IMR-90 (cell line): ENCODE results near the gene URB1. TPM values are rescaled to one million over a fixed set of nuclear protein-coding genes. Genes with fewer than 3 reads are reported as not detected.

Experiments used
- ATAC-seq: fragments of 200-7000 bp; cut with Tn5 transposase; 2 replicates; pipeline ENCODE4 v1.9.1; 2020; ENCODE audit warnings: low read depth, mild to moderate bottlenecking, moderate library complexity
- BruUV-seq: library from RNA; stranded (reverse); fragments of 400-500 nt; replicated peaks from 2 replicates; lab custom pipeline; 2021; lab: Mats Ljungman, UMichigan
- CTCF ChIA-PET: fragments of 300-600 bp; formaldehyde crosslinking; extraction: SDS; loops from one replicate; lab custom pipeline; 2021; ENCODE audit warnings: antibody characterized with exemption; lab: Yijun Ruan, JAX
- POLR2A ChIA-PET: fragments of 300-600 bp; sonication (Branson Sonifier 250); formaldehyde crosslinking; loops from one replicate; lab custom pipeline; 2022; ENCODE audit warnings: antibody characterized with exemption; ENCODE audit not compliant: unreplicated experiment; lab: Charles Lee
- DNase-seq: peaks from one replicate; pipeline ENCODE4 v3.0.0; 2013
- H2AFZ ChIP-seq: replicated peaks from 2 replicates; pipeline ENCODE3; 2013; ENCODE audit warnings: low read length, mild to moderate bottlenecking; ENCODE audit not compliant: poor library complexity
- H2AK5ac ChIP-seq: 2 replicates; pipeline ENCODE4 v1.6.1; 2013; ENCODE audit warnings: low read depth, low read length, inconsistent platforms
- H2AK9ac ChIP-seq: replicated peaks from 2 replicates; pipeline ENCODE3; 2013; ENCODE audit warnings: mild to moderate bottlenecking, low read depth, low read length, moderate library complexity; ENCODE audit not compliant: poor library complexity
- H2BK120ac ChIP-seq: 2 replicates; pipeline ENCODE4 v1.6.1; 2013; ENCODE audit warnings: low read depth, low read length, inconsistent platforms
- H2BK15ac ChIP-seq: 3 replicates; pipeline ENCODE4 v1.6.1; 2013; ENCODE audit warnings: low read depth, low read length, inconsistent platforms
- H2BK20ac ChIP-seq: 2 replicates; pipeline ENCODE4 v1.6.1; 2013; ENCODE audit warnings: low read depth, mild to moderate bottlenecking, inconsistent platforms, low read length, moderate library complexity
- H2BK5ac ChIP-seq: 2 replicates; pipeline ENCODE4 v1.6.1; 2013; ENCODE audit warnings: mild to moderate bottlenecking, low read depth, low read length, inconsistent platforms; ENCODE audit not compliant: poor library complexity, severe bottlenecking
- H3K14ac ChIP-seq: replicated peaks from 2 replicates; pipeline ENCODE4 v1.6.1; 2013; ENCODE audit warnings: low read depth, low read length, inconsistent platforms
- H3K18ac ChIP-seq: 2 replicates; pipeline ENCODE4 v1.6.1; 2013; ENCODE audit warnings: low read depth, low read length, control low read depth
- H3K23ac ChIP-seq: 2 replicates; pipeline ENCODE4 v1.6.1; 2013; ENCODE audit warnings: low read depth, low read length, inconsistent platforms
- H3K27ac ChIP-seq: 2 replicates; pipeline ENCODE4 v1.5.1; 2013; ENCODE audit warnings: mild to moderate bottlenecking, control low read depth, low read length; ENCODE audit not compliant: insufficient read depth
- H3K27me3 ChIP-seq: 2 replicates; pipeline ENCODE4 v1.6.1; 2013; ENCODE audit warnings: low read length; ENCODE audit not compliant: control insufficient read depth, insufficient read depth
- H3K36me3 ChIP-seq: 2 replicates; pipeline ENCODE4 v1.6.1; 2013; ENCODE audit warnings: low read length, mixed read lengths; ENCODE audit not compliant: control insufficient read depth, insufficient read depth
- H3K4ac ChIP-seq: 2 replicates; pipeline ENCODE4 v1.6.1; 2013; ENCODE audit warnings: low read depth, low read length, inconsistent platforms
- H3K4me1 ChIP-seq: 2 replicates; pipeline ENCODE4 v1.6.1; 2013; ENCODE audit warnings: low read length, mixed read lengths; ENCODE audit not compliant: control insufficient read depth, insufficient read depth
- H3K4me2 ChIP-seq: 2 replicates; pipeline ENCODE4 v1.6.1; 2013; ENCODE audit warnings: low read depth, mild to moderate bottlenecking, control low read depth, low read length, moderate library complexity
- H3K4me3 ChIP-seq: 2 replicates; pipeline ENCODE4 v1.5.1; 2013; ENCODE audit warnings: low read depth, mild to moderate bottlenecking, control low read depth, low read length, moderate library complexity; ENCODE audit not compliant: insufficient read depth
- H3K56ac ChIP-seq: 2 replicates; pipeline ENCODE4 v1.6.1; 2013; ENCODE audit warnings: low read length, inconsistent platforms; ENCODE audit not compliant: insufficient read depth; ENCODE audit errors: extremely low read depth
- H3K79me1 ChIP-seq, 2 experiments: 2 replicates each; pipeline ENCODE4 v1.6.1; 2013; ENCODE audit warnings: low read length in 2 of 2, inconsistent platforms in 1 of 2, low read depth in 1 of 2
- H3K9ac ChIP-seq: 2 replicates; pipeline ENCODE4 v1.6.1; 2013; ENCODE audit warnings: low read depth, low read length, control low read depth
- H3K9me1 ChIP-seq: 2 replicates; pipeline ENCODE4 v1.6.1; 2013; ENCODE audit warnings: low read length, inconsistent platforms; ENCODE audit not compliant: insufficient read depth
- H3K9me3 ChIP-seq: 2 replicates; pipeline ENCODE4 v1.6.1; 2013; ENCODE audit warnings: low read length; ENCODE audit not compliant: control insufficient read depth, insufficient read depth
- H4K20me1 ChIP-seq: 2 replicates; pipeline ENCODE4 v1.6.1; 2013; ENCODE audit warnings: low read length, inconsistent platforms; ENCODE audit not compliant: insufficient read depth
- H4K5ac ChIP-seq: 2 replicates; pipeline ENCODE4 v1.6.1; 2013; ENCODE audit warnings: mild to moderate bottlenecking, low read depth, low read length, control low read depth
- H4K8ac ChIP-seq, 2 experiments: 2 replicates each; pipeline ENCODE4 v1.6.1; 2013; ENCODE audit warnings: low read depth in 2 of 2, low read length in 2 of 2, control low read depth in 1 of 2, inconsistent platforms in 1 of 2
- H4K91ac ChIP-seq: 2 replicates; pipeline ENCODE4 v1.6.1; 2013; ENCODE audit warnings: low read depth, low read length, inconsistent platforms; ENCODE audit not compliant: insufficient read depth
- BHLHE40 ChIP-seq: fragments of 150-350 bp; IDR thresholded peaks from 2 replicates; pipeline ENCODE4 v1.6.1; 2016; ENCODE audit warnings: mild to moderate bottlenecking, low read depth, low read length
- CEBPB ChIP-seq: IDR thresholded peaks from 2 replicates; pipeline ENCODE4 v1.6.1; 2012; ENCODE audit warnings: low read depth, low read length, improper control_type of control experiment
- CTCF ChIP-seq: conservative IDR thresholded peaks from 2 replicates; pipeline ENCODE4 v1.5.1; 2012; ENCODE audit warnings: mild to moderate bottlenecking, low read depth, low read length, improper control_type of control experiment
- ELK1 ChIP-seq: fragments of 150-350 bp; IDR thresholded peaks from 2 replicates; pipeline ENCODE4 v1.6.1; 2016; ENCODE audit warnings: low read depth, mild to moderate bottlenecking, low read length, moderate library complexity, borderline replicate concordance
- FOS ChIP-seq: fragments of 150-350 bp; IDR thresholded peaks from 2 replicates; pipeline ENCODE4 v1.6.1; 2016; ENCODE audit warnings: low read depth, low read length
- MAZ ChIP-seq: IDR thresholded peaks from 2 replicates; pipeline ENCODE4 v1.6.1; 2012; ENCODE audit warnings: low read depth, mild to moderate bottlenecking, low read length, improper control_type of control experiment, moderate library complexity, borderline replicate concordance
- MXI1 ChIP-seq: IDR thresholded peaks from 2 replicates; pipeline ENCODE4 v1.6.1; 2012; ENCODE audit warnings: low read depth, mild to moderate bottlenecking, low read length, moderate library complexity, borderline replicate concordance
- NFE2L2 ChIP-seq: fragments of 150-350 bp; IDR thresholded peaks from 2 replicates; pipeline ENCODE4 v1.6.1; 2016; ENCODE audit warnings: low read depth, mild to moderate bottlenecking, low read length
- RAD21 ChIP-seq: IDR thresholded peaks from 2 replicates; pipeline ENCODE4 v1.6.1; 2012; ENCODE audit warnings: low read length, improper control_type of control experiment
- RCOR1 ChIP-seq: IDR thresholded peaks from 2 replicates; pipeline ENCODE4 v1.6.1; 2012; ENCODE audit warnings: mild to moderate bottlenecking, low read length, improper control_type of control experiment; ENCODE audit not compliant: insufficient replicate concordance
- RFX5 ChIP-seq: IDR thresholded peaks from 2 replicates; pipeline ENCODE4 v1.8.0; 2012; ENCODE audit warnings: low read depth, mild to moderate bottlenecking, low read length, moderate library complexity
- SMC3 ChIP-seq: fragments of 150-350 bp; IDR thresholded peaks from 2 replicates; pipeline ENCODE4 v1.6.1; 2016; ENCODE audit warnings: low read depth, mild to moderate bottlenecking, antibody characterized with exemption, low read length, moderate library complexity
- USF2 ChIP-seq: fragments of 150-350 bp; IDR thresholded peaks from 2 replicates; pipeline ENCODE4 v1.6.1; 2017; ENCODE audit warnings: mild to moderate bottlenecking, antibody characterized with exemption, low read length, low read depth
- WGBS, 2 experiments: methylation state at CpG; one replicate each; pipeline versions ENCODE4 v1.1.5 to v1.1.7; 2013; ENCODE audit warnings: missing lambda C conversion rate in 2 of 2; ENCODE audit not compliant: insufficient read length in 1 of 2; ENCODE audit errors: extremely low coverage in 2 of 2; 5-methylcytosine and 5-hydroxymethylcytosine counted together
- dilution Hi-C: fragments of 300-500 bp; cut with HindIII; formaldehyde crosslinking; loops from one replicate; pipeline ENCODE4 v1.14.3; 2018; ENCODE audit warnings: low sequenced_read_pairs; ENCODE audit not compliant: unreplicated experiment
- in situ Hi-C: fragments of 300-500 bp; cut with MboI; formaldehyde crosslinking; loops from 3 replicates; pipeline ENCODE4 v1.14.3; 2019; ENCODE audit warnings: low sequenced_read_pairs, inconsistent platforms, mixed read lengths
- intact Hi-C: fragments of 100-400 bp; cut with micrococcal nuclease; formaldehyde crosslinking; loops from 2 replicates; pipeline ENCODE4 v1.10.0; 2022
- polyA plus RNA-seq, 3 experiments: library from polyadenylated mRNA; depleted of rRNA; stranded (reverse); fragments of >200 nt; gene quantifications; 2 replicates each; pipeline ENCODE4 v1.2.3, GENCODE V29; 2012; ENCODE audit warnings: low replicate concordance in 1 of 3
- total RNA-seq: library from RNA; depleted of rRNA; stranded (reverse); fragments of >200 nt; gene quantifications from 2 replicates; pipeline ENCODE4 v1.2.3, GENCODE V29; 2012

Gene URB1
- total and polyA plus RNA-seq, 2 of the 4 experiments (the other 2 are of a cell fraction): 9.2 to 12.7 TPM

- Histone ChIP-seq H2AK5ac (no peak overlapping the region), H3K56ac (no peak overlapping the region), H3K9me3 (no peaks in the 10 kb centered on the region), H4K91ac (no peak overlapping the region), H4K20me1 (peaks cover 51% of the 10 kb centered on the region), H3K9ac (no peak overlapping the region), H2BK5ac (peak overlapping the region; percentile 5), H3K4ac (no peak overlapping the region), H3K36me3 (peaks cover 5% of the 10 kb centered on the region), H3K27me3 (no peaks in the 10 kb centered on the region), H2AFZ (no peak overlapping the region), H3K23ac (peak overlapping the region; percentile 29; the same call in 1 of the 2 replicates), H4K5ac (no peak overlapping the region), H3K4me1 (peaks cover 12% of the 10 kb centered on the region), H3K9me1 (peaks cover 10% of the 10 kb centered on the region), H2BK20ac (no peak overlapping the region), H3K4me2 (no peak overlapping the region), H3K79me1 (peaks cover 21 to 71% of the 10 kb centered on the region in 2 experiments; a peak in 3 of 4 replicates), H2BK120ac (no peak overlapping the region), H3K4me3 (no peak overlapping the region), H4K8ac (no peak overlapping the region), H2AK9ac (no peak overlapping the region), H2BK15ac (no peak overlapping the region), H3K14ac (no peak overlapping the region), H3K27ac (no peak overlapping the region), H3K18ac (no peak overlapping the region)
- in situ Hi-C loops: loop anchor here (25.0 kb wide), 1 partner anchor 348 kb away; the partner anchor contains the start of gene SYNJ1
- peak; percentile 30; the same call in 1 of the 2 replicates for ATAC-seq
- dilution Hi-C loops: no loop called here
- peak; percentile 51 for DNase-seq
- 100% methylated on average over 1 of the region's 5 CpGs; no CpG with 5 or more reads in 1 of the 2 experiments for WGBS, 2 experiments
- ChIA-PET POLR2A (no interaction called here), CTCF (interaction anchor here (0.6 to 2.1 kb wide), 2 partner anchors 14 to 74 kb away, joined by 4 read pairs; no protein-coding TSS in a partner anchor)
- TF ChIP-seq SMC3 (no peak), CEBPB (no peak), NFE2L2 (no peak), RAD21 (no peak), MXI1 (no peak), MAZ (no peak), RFX5 (no peak), RCOR1 (no peak), ELK1 (no peak), BHLHE40 (no peak), FOS (no peak), USF2 (no peak), CTCF (no peak)
- intact Hi-C loops: no loop called here
- no TSS peak for BruUV-seq
These were observed 3.3 kb downstream of the URB1 start for GRCh38 chr21:32389337-32390015.
